Heart left ventricle (tissue), 16 donors: ENCODE measurements around the gene LAMA3. TPM values are rescaled to one million over a fixed set of nuclear protein-coding genes. Genes with fewer than 3 reads are reported as not detected.

ENCODE experiments used
- ATAC-seq, 4 donors: fragments of 200-7000 bp; cut with Tn5 transposase; one replicate each; pipeline ENCODE4 v1.9.1; 2020 to 2022; ENCODE audit warnings: moderate library complexity in 4 of 4, mild to moderate bottlenecking in 3 of 4, moderate number of reproducible peaks in 1 of 4
- DNase-seq, 5 donors: peaks; one replicate each; pipeline ENCODE4 v3.0.0-alpha.2; 2020
- H3K27ac ChIP-seq, 12 donors: fragments of 200-600 bp; sonication (generic) in 4 of 12; one replicate each; pipeline versions ENCODE4 v1.5.0 to v1.8.0; 2016 to 2022; ENCODE audit warnings: mild to moderate bottlenecking in 2 of 12
- H3K27me3 ChIP-seq, 9 donors: fragments of 200-600 bp; sonication (generic) in 2 of 9; one replicate each; pipeline versions ENCODE4 v1.5.1 to v1.8.0; 2016 to 2022; ENCODE audit warnings: mild to moderate bottlenecking in 3 of 9
- H3K36me3 ChIP-seq, 9 donors: fragments of 200-600 bp; sonication (generic) in 2 of 9; one replicate each; pipeline versions ENCODE4 v1.5.0 to v1.8.0; 2018 to 2022; ENCODE audit warnings: mild to moderate bottlenecking in 2 of 9
- H3K4me1 ChIP-seq, 12 donors: fragments of 200-600 bp; sonication (generic) in 4 of 12; one replicate each; pipeline versions ENCODE4 v1.5.0 to v1.8.0; 2016 to 2022; ENCODE audit warnings: mild to moderate bottlenecking in 3 of 12
- H3K4me3 ChIP-seq, 12 donors: fragments of 200-600 bp; sonication (generic) in 4 of 12; one replicate each; pipeline versions ENCODE4 v1.5.0 to v1.8.0; 2017 to 2022; ENCODE audit warnings: mild to moderate bottlenecking in 9 of 12, moderate library complexity in 4 of 12
- H3K9me3 ChIP-seq, 12 donors: fragments of 200-600 bp; sonication (generic) in 4 of 12; one replicate each; pipeline versions ENCODE4 v1.5.0 to v1.8.0; 2016 to 2022; ENCODE audit warnings: mild to moderate bottlenecking in 1 of 12
- CTCF ChIP-seq, 12 donors: fragments of 200-600 bp; sonication (generic) in 4 of 12; IDR thresholded peaks; one replicate each; pipeline versions ENCODE4 v1.5.0 to v1.8.0; 2018 to 2022; ENCODE audit warnings: antibody characterized with exemption in 12 of 12, mild to moderate bottlenecking in 5 of 12
- POLR2A ChIP-seq, 2 donors: fragments of 450-650 bp; IDR thresholded peaks; one replicate each; pipeline ENCODE4 v1.6.1; 2017; ENCODE audit warnings: antibody characterized with exemption in 2 of 2, mild to moderate bottlenecking in 2 of 2, moderate library complexity in 2 of 2
- WGBS, 4 donors: extraction: QIAGEN DNeasy Blood & Tissue Kit in 2 of 4; methylation state at CpG; one replicate each; pipeline versions ENCODE4 v1.1.5 to v1.1.7; 2013 to 2018; 5-methylcytosine and 5-hydroxymethylcytosine counted together
- intact Hi-C, 10 donors: fragments of 100-400 bp; cut with DNase I; formaldehyde crosslinking; loops; one replicate each; pipeline versions ENCODE4 v1.11.1 to v1.14.2; 2022
- polyA plus RNA-seq, 2 donors: library from polyadenylated mRNA; stranded (reverse); fragments of 200-250 nt; gene quantifications; one replicate each; pipeline ENCODE4 v1.2.3, GENCODE V29; 2013
- total RNA-seq, 9 donors: library from RNA; depleted of rRNA in 2 of 9; stranded (reverse); fragments of >200 nt in 2 of 9; fragmentation: NEBNext Ultra II Directional in 3 of 9; extraction: Animal tissue kit (Norgen Biotek cat#: 25700) in 3 of 9; gene quantifications; one replicate each; pipeline versions ENCODE4 v1.1.0 to v1.2.4, GENCODE V29; 2016 to 2023
- donor health status: ischemic (EF 13 %, LVEDD 7.1; RV severe dilation, severe dysfunction).
- donor health status: healthy with polysubstance abuse.
- donor health status: DM: no; HTN: yes; CAD: no.
- donor health status: DM: no; HTN: no; CAD: no.
- donor health status: ischemic (EF 25% LVEDD 6.9; RV normal size, moderate dysfunction).
- donor health status: ischemic (EF 25% LVEDD 5.7; RV mildly dilated, moderate dysfunction).
- donor health status: healthy.
- donor health status: DM: yes; HTN: yes; CAD: no.
- donor health status: ischemic (EF 35%, LVEDD 5.7; RV mildly dilated, moderate dysfunction).
- donor health status: nonischemic (EF 11% LVEDD 7.7; RV severe dilation, severe dysfunction).
- donor health status: DM: yes; HTN: yes; CAD: no.
- donor health status: PGD.
- donor health status: ischemic (EF 29% LVEDD 5.4; RV normal size, mild dysfunction).
- donor health status: nonischemic (EF 23%, LVEDD 6.1; RV moderate dilation, normal function).

LAMA3 gene
- total and polyA plus RNA-seq, 11 donors = 1.2 to 6.6 (median 3.2) TPM

GRCh38 chr18:23926571-23926970, 237.3 kb downstream of the LAMA3 start:
- H3K4me3 ChIP-seq = no peak overlapping the region
- 71 to 91% (median 81%) methylated on average over 2 of the region's 2 CpGs for WGBS, 4 donors
- no peaks in the 10 kb centered on the region for H3K27me3 ChIP-seq
- intact Hi-C loops = loop anchor here in 3 of 10 donors (10.0 kb wide), 2 partner anchors 188 to 302 kb away; no protein-coding TSS in a partner anchor
- H3K36me3 ChIP-seq = peaks cover 0 to 49% (median 4%) of the 10 kb centered on the region in 9 donors
- DNase-seq = no peak
- no peak overlapping the region for H3K27ac ChIP-seq
- no peaks in the 10 kb centered on the region for H3K9me3 ChIP-seq
- no peaks in the 10 kb centered on the region for H3K4me1 ChIP-seq
- ATAC-seq = no peak
- TF ChIP-seq CTCF (IDR thresholded peaks at IDR 0.05) = no peak
- TF ChIP-seq POLR2A (IDR thresholded peaks at IDR 0.05) = no peak

GRCh38 chr18:23927821-23928746, 238.8 kb downstream of the LAMA3 start:
- no peak overlapping the region for H3K4me3 ChIP-seq
- no peaks in the 10 kb centered on the region for H3K9me3 ChIP-seq
- H3K36me3 ChIP-seq = peaks cover 0 to 48% (median 4%) of the 10 kb centered on the region in 9 donors
- DNase-seq (no peak), ATAC-seq (no peak)
- no peaks in the 10 kb centered on the region for H3K4me1 ChIP-seq
- no peaks in the 10 kb centered on the region for H3K27me3 ChIP-seq
- peak overlapping the region in 1 of 12 donors; percentile 39 for H3K27ac ChIP-seq
- 82 to 86% (median 84%) methylated on average over 13 of the region's 13 CpGs for WGBS, 4 donors
- TF ChIP-seq POLR2A (IDR thresholded peaks at IDR 0.05) (no peak), CTCF (IDR thresholded peaks at IDR 0.05) (no peak)
- intact Hi-C loops = loop anchor here in 3 of 10 donors (10.0 kb wide), 2 partner anchors 187 to 303 kb away; no protein-coding TSS in a partner anchor

GRCh38 chr18:23929362-23929930, 240.2 kb downstream of the LAMA3 start:
- intact Hi-C loops = loop anchor here in 3 of 10 donors (10.0 kb wide), 2 partner anchors 185 to 305 kb away; no protein-coding TSS in a partner anchor
- WGBS, 4 donors = 87 to 92% (median 89%) methylated on average over 5 of the region's 5 CpGs
- no peaks in the 10 kb centered on the region for H3K9me3 ChIP-seq
- H3K4me1 ChIP-seq = no peaks in the 10 kb centered on the region
- no peak overlapping the region for H3K4me3 ChIP-seq
- H3K27me3 ChIP-seq = no peaks in the 10 kb centered on the region
- no peak overlapping the region for H3K27ac ChIP-seq
- H3K36me3 ChIP-seq = peaks cover 0 to 54% (median 4%) of the 10 kb centered on the region in 9 donors
- DNase-seq = no peak
- no peak for ATAC-seq
- no peak for TF ChIP-seq CTCF (IDR thresholded peaks at IDR 0.05)
- no peak for TF ChIP-seq POLR2A (IDR thresholded peaks at IDR 0.05)

GRCh38 chr18:23930002-23930401, 240.7 kb downstream of the LAMA3 start:
- intact Hi-C loops = no loop called here
- Histone ChIP-seq H3K4me1 (no peaks in the 10 kb centered on the region), H3K36me3 (peaks cover 0 to 54% (median 4%) of the 10 kb centered on the region in 9 donors), H3K27ac (no peak overlapping the region), H3K27me3 (no peaks in the 10 kb centered on the region), H3K4me3 (no peak overlapping the region), H3K9me3 (no peaks in the 10 kb centered on the region)
- TF ChIP-seq POLR2A (IDR thresholded peaks at IDR 0.05) (no peak), CTCF (IDR thresholded peaks at IDR 0.05) (no peak)
- no peak for ATAC-seq
- DNase-seq = no peak
- WGBS, 4 donors = 98 to 100% (median 99%) methylated on average over 1 of the region's 1 CpG
